GM18511 (cell line): ENCODE results near the gene SCYGR1.
"Not testable (repeated sequence)": the region's sequence is repeated elsewhere in the genome, so short reads cannot be mapped to it uniquely, and the experiment has no call there.

ENCODE experiments used
- ATAC-seq: cut with Tn5 transposase; IDR thresholded peaks from one replicate; pipeline ENCODE4 v1.9.1; 2021; ENCODE audit warnings: mild to moderate bottlenecking, moderate library complexity; ENCODE audit not compliant: unreplicated experiment

SCYGR1 gene, protein sequence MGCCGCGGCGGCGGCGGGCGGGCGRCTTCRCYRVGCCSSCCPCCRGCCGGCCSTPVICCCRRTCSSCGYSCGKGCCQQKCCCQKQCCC

DNA sequence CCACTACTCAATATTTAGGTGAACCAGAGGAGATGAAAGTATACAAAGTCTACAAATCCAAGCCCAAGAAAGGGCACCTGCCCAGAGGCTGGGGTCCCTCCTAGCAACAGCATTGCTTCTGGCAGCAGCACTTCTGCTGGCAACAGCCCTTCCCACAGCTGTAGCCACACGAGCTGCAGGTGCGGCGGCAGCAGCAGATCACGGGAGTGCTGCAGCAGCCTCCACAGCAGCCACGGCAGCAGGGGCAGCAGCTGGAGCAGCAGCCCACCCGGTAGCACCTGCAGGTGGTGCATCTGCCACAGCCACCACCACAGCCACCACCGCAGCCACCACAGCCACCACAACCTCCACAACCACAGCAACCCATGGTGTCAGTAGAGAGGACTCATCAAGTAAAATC is at the start of gene SCYGR1:
SCYGR1 (minus strand) TSS at position 367 of the 400 bp plus-strand sequence; CDS start at position 367, 0 bp downstream.
- not testable (repeated sequence) for ATAC-seq

DNA sequence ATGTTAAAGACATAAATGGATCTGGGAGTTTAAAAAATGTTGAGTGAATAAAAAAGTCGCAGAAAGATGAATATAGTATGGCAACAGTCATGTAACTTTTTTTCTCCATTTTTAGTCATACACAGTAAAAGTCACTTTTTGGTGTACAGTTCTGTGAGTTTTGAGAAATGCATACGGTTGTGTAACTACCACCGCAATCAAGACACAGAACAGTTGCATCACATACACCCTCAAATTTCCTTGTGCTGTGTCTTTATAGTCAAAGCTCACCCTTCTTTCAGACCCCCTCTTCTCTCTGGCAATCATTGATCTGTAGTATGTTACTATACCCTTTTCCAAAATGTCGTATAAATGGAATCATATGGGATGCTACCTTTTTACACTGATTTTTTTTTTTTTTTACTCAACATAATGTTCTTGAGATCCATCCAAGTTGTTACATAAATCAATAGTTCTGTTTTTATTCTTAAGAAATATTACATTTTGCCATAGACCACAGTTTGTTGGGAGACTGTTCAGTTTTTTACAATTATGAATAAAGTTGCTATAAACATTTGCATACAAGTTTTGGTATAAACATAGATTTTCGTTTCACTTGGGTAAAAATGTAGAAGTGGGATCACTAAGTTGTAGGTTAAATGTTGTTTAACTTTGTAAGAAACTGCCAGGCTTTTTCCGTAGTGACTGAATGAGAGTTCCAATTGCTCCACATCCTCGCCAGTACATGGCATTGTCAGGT is 48.9 kb upstream of the SCYGR1 start:
- ATAC-seq, result no peak

DNA sequence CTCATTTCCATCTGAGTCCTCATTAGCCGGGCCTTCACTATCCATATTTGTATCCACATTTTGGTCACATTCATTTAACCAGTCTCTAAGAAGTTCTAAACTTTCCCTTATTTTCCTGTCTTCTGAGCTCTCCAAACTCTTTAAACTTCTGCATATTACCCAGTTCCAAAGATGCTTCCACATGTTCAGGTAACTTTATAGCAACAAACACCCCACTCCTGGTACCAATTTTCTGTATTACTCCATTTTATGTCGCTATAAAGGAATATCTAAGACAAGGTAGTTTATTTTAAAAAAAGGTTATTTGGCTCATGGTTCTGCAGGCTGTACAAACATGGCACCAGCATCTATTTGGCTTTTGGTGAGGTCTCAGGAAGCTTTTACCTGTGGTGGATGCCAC is 45.4 kb upstream of the SCYGR1 start:
- no peak for ATAC-seq

DNA sequence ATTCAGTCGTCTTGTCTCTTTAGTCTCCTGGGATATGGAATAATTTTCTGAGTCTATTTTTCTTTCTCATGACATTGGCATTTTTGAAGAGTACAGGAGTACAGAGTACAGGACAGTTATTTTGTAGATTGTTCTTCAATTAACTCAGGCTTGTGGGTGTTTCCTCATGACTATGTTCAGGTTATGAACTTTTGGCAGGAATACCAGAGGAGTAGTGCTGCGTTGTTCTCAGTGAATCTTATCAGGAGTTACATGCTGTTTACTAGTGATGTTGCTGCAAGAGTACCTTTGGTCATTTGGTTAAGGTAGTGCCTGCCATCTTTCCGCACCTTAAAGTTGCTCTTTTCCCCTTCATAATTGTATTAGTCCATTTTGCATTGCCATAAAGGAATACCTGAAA is 42.9 kb upstream of the SCYGR1 start:
- no peak for ATAC-seq

DNA sequence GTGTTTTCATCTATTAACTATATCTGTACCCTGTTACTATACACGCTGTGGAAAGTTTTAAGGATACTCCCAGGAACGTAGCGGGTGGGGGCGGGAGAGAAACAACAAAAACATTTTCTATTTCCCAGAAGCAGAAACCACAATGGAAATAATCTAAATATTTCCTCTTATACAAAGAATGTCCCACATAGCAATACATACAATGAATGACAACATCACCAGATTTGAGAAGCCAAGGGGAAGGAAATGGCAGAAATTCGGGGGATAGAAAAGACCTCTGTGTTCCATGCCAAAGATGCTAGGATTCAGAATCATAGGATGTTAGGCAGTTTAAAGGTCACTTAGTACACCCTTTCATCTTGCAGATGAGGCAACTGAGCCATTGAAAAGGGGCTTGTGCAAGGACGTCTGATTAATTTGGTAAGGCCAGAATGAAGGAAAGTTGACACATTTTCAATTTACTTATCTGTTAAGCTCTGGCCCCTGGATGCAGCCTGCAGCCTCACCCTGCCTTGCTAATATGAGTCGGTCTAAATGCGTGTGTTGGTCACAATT is 41.1 kb upstream of the SCYGR1 start:
- ATAC-seq, result no peak

- ATAC-seq, result no peak
Observed at GRCh38 chr2:227423656-227424499, 36.1 kb upstream of the SCYGR1 start.

DNA sequence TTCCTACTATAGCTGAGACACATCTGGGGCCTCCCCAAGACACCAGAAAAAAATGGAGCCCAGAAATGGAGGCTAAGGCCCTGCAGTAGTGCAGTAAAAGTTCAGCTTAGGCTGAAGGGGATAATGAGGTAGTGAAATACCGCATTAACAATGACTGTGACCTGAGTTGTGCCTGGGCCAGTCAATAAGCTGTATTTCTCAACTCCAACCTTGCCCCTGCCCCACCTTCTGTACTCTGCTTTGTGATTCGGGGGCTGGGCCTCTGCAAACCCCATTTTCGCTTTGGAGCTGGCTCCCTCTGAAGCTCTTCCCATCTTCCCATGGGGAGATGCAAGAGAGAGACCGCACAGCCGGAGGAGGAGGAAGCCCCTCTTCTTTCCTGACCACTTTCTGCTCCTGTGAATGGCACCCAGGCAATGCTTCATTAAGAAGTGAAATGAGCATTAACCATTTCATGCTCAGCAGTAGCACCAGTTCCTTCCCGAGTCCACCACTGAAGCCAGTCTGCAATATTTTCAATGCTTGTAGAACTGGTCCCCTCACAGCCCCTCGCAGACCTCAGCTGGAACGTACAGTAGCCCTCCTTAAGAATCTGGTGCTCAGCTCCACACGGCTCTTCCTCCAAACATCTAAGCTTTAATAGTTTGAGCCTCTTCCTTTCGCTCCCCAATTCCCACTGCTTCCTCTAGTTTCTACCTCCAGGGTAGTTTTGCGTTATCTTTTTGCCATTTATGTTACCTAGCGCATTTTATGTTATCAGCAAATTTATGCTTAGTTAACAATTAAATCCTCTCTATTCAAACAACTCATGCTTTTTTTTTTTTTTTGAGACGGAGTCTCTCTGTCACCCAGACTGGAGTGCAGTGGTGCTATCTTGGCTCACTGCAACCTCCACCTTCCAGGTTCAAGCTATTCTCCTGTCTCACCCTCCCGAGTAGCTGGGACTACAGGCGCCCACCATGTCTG is 32.6 kb upstream of the SCYGR1 start:
- ATAC-seq, result no peak

DNA sequence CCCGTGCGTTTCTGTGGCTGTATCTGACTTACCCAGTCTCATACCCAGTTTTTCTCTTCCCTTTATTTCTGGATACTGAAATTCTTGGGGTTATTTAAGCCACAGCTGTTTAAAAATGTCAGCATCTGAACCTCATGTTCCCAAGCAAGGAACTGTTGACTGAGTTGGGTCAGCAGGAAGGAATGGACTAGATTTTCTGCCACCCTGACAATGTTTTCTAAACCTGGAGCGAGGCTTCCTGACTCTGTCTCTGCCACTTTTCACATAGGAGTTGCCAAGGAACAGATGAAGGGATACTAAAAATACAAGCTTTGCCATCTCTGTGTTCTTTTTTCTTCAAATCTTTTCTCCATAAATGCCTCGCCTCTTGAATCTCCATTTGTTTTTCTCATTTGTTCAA is 29.0 kb upstream of the SCYGR1 start:
- ATAC-seq, result no peak

GRCh38 chr2:227415538-227416424 is 28.0 kb upstream of the SCYGR1 start:
- ATAC-seq, result peak; percentile 45

- ATAC-seq, result no peak
Observed at GRCh38 chr2:227414846-227415245, 27.1 kb upstream of the SCYGR1 start.

- ATAC-seq, result no peak
Observed at GRCh38 chr2:227413371-227413770, 25.6 kb upstream of the SCYGR1 start.

DNA sequence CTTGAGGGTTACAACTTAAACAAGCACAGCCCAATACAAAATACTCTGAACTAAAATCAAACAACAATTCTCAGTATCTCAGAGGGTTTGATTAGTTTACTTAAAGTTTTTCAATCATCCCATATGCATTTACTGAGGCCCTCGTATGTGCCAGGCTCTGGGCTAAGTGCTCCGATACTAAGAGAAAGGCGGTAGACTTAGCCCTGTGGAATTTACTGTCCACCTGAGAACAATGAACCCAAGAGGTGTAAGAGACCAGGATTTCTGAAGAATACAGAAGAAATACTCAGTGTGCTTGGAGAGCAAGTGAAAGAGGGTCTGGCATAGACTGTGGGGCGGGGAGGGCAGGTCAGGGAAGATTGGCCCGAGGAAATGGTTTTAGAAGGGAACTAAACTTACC is 25.1 kb upstream of the SCYGR1 start:
- ATAC-seq, result no peak

GRCh38 chr2:227411990-227412350 is 24.2 kb upstream of the SCYGR1 start:
- no peak for ATAC-seq

DNA sequence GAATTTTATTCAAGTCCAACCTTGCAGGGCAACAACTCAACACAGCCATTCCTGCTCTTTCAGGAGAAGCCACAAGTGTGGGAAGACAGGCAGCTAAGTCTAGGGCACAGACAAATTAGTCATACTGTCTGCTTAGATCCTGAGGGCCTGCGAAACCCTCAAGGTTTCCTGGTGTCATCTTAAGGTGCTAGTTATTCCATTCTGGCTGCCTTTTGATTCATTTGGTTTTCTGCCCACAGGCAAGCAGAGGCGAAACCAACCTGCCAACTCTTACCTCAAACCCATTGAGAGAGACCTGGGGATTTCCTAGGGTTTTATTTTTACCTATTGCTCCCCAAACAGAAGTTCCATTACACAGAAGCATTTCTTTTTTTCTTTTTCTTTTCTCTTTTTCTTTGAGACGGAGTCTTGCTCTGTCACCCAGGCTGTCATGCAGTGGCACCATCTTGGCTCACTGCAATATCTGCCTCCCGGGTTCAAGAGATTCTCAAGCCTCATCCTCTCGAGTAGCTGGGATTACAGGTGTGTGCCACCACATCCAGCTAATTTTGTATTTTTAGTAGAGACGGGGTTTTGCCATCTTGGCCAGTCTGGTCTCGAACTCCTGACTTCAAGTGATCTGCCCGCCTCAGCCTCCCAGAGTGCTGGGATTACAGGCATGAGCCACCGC is 23.7 kb upstream of the SCYGR1 start:
- peak; percentile 76 for ATAC-seq

- no peak for ATAC-seq
Observed at GRCh38 chr2:227410191-227410590, 22.4 kb upstream of the SCYGR1 start.

DNA sequence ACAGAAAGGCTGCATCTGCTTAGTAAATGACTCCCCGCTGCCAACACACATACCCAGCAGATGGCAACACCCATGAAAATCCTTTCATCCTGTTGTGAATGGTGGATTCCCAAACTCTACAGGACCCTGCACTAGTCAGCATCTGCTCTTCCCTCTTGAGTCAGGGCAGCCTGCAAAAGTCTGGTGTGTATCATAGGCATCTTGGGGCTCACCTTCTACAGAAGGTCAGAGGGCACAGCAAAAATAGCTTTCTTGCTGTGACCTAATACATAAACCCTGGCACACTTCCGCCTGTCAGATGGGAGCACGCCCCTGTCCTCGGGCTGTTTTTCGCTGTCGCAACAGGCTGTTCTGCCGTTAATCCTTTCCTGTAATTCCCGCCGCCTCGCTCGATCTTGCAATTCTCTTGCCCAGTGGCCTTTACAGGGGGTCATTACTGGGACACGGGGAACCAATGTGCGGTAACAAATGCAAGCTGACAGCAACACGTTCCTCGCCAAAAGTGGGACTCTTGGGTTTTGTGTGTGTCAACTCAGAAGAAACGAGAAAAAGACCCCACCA is 19.9 kb upstream of the SCYGR1 start:
- ATAC-seq, result no peak

DNA sequence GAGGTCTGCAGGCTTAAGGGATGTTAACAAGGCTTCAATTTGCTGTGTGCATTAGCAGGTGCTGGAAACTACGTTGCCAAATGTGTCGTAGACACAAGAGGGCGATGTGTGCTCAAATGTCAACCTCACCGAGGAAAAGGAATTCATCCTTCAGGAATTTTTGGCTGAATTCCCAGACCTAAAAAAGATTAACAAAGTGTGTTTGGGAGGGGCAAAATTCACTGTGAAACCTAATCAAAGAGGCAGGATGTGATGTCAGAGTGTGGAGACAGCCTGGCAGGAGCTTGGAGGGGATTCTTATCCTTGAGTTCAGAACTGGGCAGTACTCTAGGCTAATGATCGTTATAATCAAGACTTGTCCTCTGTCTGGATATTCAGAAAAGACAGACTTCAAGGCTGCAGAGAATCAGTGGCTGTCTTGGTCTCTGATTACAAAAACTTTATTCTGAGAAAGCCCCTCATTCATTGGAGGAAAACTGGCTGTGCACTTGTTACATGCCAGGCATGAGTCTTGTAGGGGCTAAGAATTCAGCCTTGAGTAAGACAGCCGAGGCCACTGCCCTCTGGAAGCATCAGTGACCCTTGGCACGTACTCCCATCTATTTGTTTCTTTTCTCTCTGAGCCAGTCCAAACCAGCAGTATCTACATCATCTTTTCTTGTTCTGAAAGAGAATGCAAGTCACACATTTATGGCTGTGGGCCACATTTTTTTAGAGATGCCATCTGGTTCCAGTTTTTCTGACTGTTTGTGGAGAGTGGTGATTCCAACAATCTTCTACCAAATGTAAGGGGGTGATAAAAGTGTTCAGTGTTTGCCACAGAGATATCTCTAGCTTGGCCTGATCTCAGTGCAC is 18.7 kb upstream of the SCYGR1 start:
- peak; percentile 49 for ATAC-seq
